NCI-H69 (cell line): ENCODE results near the gene DEPDC4.
A peak's percentile ranks its signal among the peaks of the same experiment; 100 is the strongest.
"Not testable (repeated sequence)": the region's sequence is repeated elsewhere in the genome, so short reads cannot be mapped to it uniquely, and the experiment has no call there.

Source experiments
- DNase-seq: peaks from one replicate; lab custom pipeline; 2025; lab: John Stamatoyannopoulos, UW

The DEPDC4 gene

DNA sequence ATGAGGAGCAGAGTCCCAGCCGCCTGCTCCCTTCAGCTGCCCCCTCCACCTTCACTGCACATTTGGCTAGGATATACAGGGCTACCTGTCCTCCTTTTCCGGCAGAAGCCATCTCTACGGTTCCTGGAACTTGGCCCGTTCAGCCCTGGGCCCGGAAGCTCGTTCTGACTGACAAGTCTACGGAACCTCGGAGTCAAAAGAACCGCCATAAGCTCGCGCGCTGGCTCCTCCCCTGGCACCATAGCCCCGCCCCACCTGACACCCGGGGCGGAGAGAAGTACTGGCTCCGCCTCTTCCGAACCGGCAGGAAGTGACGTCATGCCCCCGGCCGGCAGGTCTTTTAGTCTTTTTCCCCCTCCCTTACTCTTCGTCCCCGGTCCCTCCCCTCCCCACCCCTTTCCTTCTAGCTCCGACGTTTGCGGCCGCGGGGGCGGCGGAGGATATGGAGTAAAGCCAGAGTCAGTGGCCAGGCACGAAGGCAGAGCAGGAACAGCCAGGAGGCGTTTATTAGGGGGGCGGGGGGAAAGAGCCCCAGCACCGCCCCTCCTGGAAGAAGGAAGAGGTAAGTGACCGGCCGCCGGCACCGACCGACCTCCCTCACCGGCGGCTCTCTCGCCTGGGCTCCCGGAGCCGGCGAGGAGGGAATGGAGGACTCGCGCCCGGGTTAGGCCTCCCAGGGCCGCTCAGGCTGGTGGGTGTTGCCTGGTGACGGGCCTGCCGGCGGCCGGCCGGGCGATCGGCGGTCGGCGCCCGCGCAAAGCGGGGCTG lies at the start of gene DEPDC4, which contains the start of gene SCYL2:
DEPDC4 (minus strand) TSS at position 245 of the 768 bp plus-strand sequence; CDS start at position 242, 3 bp downstream.
SCYL2 (plus strand) TSS at position 343 of the 768 bp plus-strand sequence. CDS start 15,794 bp downstream, outside the sequence.
- DNase-seq: peak; percentile 99

DNA sequence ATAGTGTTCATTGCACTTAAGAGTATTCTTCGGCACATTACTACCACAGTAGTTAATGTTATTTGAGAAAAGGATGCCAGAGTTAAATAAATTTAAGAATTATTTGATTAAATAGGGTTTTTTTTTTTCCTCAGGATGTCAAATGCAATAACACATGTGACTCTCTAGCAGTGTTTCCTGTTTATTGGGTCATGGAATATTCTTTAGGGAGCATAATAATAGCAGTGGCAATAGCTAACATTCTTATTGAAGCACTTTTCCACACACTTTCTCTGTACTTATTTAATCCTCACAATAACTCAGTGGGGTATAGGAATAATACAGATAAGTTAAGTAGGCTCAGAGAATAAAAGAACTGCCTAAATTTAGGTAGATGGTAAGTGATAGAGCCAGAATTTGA lies 44.4 kb upstream of the DEPDC4 start:
- DNase-seq: no peak

DNA sequence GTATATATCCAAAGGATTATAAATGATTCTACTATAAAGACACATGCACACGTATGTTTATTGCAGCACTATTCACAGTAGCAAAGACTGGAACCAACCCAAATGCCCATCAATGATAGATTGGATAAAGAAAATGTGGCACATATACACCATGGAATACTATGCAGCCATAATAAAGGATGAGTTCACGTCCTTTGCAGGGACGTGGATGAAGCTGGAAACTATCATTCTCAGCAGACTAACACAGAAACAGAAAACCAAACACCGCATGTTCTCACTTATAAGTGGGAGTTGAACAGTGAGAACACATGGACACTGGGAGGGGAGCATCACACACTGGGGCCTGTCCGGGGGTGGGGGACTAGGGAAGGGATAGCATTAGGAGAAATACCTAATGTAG lies 41.3 kb upstream of the DEPDC4 start:
- DNase-seq: not testable (repeated sequence)

DNA sequence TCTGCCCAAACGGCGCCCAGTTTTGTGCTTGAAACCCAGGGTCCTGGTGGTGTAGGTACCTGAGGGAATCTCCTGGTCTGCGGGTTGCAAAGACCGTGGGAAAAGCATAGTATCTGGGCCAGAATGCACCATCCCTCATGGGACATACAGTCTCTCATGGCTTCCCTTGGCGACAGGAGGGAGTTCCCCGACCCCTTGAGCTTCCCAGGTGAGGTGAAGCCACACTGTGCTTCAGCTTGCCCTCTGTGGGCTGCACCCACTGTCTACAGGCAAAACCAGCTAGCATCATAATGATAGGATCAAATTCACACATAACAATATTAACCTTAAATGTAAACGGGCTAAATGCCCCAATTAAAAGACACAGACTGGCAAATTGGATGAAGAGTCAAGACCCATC lies 37.5 kb upstream of the DEPDC4 start:
- not testable (repeated sequence) for DNase-seq

DNA sequence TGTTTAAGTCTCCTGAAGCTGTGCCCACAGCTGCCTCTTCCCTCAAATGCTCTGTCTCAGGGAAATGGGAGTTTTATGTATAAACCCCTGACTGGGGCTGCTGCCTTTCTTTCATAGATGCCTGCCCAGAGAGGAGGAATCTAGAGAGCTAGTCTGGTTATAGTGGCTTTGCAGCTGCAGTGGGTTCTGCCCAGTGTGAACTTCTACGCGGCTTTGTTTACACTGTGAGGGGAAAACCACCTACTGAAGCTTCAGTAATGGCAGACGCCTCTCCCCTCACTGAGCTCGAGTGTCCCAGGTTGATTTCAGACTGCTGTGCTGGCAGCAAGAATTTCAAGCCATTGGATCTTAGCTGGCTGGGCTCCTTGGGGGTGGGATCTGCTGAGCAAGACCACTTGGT lies 37.0 kb upstream of the DEPDC4 start:
- DNase-seq: no peak

DNA sequence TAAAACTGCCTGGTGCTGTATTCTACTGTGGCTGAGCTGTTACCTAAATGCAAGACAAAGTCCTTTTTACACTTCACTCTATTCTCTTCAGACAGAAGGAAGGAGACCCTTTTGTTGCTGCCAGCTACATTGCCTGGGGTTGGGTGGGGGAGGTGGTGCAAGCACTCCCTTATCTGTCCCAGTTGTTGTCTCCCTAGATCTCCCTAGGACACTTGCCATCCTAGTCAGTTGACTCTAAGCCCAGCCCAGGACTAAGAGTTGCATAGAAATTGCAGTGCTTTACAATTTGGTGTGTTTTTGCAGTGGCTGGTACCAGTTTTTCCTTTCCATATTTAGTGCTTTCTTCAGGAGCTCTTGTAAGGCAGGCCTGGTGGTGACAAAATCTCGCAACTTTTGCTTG lies 35.2 kb upstream of the DEPDC4 start:
- no peak for DNase-seq

DNA sequence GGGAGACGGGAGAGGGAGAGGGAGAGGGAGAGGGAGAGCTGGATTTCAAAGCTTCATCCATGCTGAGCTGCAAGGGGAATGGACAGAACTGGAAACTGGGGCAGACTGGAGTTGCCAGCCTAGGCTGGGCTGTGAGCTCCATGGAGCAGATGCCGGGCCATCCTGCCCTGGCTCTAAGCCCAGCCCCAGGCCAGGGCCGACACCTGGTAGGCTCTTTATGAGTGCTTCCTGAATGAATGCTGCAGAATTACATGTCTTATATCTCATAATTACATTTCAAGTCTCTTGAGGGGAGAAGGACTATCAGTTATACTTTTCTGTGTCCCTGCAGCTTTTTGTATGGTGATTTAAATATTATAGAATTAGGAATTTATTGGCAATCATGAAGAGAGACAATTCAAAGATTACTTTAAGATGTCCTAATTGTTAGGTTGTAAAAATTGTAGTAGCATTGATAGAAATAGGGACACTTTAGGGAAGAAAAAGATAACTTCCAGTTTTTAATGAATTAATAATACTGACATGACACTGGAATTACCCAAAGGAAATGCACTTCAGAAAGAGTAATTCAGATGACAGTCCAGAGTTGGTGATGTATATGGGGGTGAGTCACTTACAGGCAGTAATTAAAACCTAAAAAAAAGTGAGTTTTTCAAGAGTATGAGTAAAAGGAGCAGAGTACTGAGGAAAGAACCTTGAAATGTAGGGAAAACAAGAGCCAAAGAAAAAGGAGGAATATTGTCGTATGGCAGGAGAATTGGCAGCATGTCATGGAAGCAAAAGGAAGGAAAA lies 29.1 kb upstream of the DEPDC4 start:
- peak; percentile 36 for DNase-seq

DNA sequence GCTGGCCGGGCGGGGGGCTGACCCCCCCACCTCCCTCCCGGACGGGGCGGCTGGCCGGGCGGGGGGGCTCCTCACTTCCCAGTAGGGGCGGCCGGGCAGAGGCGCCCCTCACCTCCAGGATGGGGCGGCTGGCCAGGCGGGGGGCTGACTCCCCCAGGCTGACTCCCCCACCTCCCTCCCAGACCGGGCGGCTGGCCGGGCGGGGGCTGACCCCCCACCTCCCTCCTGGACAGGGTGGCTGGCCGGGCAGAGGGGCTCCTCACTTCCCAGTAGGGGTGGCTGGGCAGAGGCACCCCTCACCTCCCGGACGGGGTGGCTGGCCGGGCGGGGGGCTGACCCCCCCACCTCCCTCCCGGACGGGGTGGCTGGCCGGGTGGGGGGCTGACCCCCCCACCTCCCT lies 27.5 kb upstream of the DEPDC4 start:
- not testable (repeated sequence) for DNase-seq

DNA sequence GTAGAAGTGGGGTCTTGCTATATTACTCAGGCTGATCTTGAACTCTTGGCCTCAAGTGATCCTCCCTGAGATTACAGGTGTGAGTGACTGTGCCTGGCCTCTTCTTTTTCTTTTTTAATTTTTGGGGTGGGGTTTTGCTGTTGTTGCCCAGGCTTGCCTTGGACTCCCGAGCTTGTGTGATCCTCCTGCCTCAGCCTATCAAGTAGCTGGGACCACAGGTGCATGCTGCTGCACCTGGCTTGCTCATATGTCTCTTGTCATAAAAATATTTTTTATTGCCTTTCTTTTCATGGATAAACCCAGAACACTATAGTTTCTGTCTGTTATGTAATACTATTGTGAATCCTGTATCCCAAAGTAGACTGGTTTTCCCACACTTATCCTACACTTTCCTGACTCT lies 26.1 kb upstream of the DEPDC4 start:
- DNase-seq: no peak

DNA sequence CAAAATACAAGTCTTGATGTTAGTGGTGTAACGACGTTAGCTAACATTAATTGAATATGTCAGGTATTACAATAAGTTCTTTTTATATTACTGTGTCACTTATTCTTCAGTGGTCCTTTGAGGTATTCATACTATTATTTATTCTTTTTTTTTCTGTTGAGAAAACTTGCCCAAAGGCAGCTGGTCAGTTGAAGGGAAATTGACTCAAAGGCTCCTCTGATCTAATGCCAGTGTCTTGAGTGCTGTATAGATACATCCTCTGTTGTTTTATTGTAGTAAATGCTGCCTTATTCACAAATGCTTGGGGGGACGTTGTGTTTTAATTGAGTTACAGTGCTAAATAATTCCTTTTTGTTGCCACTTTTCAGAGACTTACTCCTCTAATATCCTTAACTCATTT lies 23.1 kb upstream of the DEPDC4 start:
- DNase-seq: no peak

DNA sequence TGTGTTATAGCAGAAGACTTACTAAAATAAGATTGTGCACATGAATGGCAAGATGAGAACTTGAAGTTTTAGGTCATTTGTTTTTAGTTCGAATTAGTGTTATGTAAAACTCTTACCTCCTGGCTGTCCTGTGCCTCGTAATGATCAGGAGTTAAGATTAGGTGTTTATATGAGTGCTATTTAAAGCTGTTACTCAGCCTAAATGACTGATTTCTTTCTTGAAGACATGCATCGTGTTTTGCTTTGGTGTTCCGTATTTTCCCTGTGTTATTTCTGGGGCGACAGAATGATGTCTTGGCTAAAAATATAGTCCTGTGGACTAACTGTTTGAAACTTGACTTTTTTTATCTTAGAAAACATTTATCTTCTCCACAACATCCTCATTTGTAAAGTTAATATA lies 22.2 kb upstream of the DEPDC4 start:
- DNase-seq: no peak

DNA sequence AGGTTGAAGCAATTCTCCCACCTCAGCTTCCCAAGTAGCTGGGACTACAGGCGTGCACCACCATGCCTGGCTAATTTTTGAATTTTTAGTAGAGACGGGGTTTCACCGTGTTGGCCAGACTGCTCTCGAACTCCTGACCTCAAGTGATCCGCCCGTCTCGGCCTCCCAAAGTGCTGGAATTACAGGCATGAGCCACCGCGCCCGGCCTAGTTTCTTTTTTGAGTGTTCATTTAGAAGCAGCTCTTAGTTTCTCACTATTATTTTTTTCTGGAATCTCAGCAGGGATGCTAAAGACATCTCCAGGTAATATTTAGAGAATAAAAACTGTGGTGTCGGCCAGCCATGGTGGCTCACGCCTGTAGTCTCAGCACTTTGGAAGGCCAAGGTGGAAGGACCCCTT lies 17.7 kb upstream of the DEPDC4 start:
- not testable (repeated sequence) for DNase-seq

DNA sequence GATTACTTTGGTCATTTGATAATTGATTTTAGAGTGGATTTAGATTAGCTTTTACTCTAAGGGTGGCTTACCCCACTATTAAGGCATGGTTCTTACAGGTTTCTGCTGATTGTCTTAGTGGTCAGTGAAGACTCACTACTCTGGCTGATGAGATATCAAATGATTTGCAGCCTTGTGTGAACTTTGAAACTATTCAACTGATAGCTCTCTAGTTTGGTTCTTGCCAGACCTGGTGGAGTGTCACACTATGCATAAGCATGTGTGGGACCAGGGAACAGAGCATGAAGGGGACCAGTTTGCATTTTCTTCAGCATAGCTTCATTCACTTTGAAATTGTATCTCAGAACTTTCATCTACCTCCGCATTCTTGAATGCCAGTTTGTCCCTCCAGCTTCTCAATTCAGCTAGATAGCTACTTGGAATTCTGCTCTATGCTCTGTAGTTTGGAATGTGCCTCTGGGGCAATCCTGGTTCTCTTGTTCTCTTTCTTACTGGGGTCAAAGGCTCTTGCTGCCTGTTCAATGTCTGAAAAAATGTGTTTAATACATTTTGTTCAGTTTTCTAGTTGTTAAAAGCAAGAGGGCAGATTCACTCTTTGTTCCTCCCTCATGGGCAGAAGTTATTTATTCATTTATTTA lies 12.8 kb upstream of the DEPDC4 start:
- DNase-seq: no peak

DNA sequence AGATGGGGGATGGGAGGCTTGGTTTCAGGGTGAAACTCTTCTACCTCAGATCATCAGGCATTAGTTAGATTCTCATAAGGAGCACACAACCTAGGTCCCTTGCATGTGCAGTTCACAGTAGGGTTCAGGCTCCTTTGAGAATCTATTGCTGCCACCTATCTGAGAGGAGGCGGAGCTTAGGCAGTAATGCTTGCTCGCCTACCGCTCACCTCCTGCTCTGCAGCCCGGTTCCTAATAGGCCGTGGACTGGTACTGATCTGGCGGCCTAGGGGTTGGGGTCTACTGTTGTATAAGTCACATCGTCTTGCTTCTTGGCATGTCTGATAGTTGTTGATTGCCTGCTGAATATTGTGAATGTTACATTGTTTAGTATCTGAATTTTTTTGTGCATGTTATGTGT lies 12.3 kb upstream of the DEPDC4 start:
- no peak for DNase-seq

DNA sequence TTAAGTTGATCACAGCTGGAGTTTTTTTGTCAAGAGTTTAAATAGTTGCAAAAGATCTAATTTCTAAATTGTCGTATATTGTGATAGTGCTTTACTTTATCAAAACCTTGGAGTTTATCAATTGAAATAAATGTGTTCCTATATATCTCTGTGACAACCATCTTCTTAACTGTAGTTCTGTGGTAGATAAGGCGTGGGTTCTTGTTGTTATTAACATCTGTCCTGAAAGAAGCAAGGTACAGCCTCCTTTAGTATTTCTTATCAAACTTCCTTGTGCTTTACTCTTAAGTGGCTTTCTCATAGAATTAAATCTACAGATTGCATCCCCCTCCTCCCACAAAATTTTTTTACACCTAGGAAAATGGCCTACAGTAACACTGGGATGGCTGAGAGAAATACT lies 7.4 kb upstream of the DEPDC4 start:
- no peak for DNase-seq

DNA sequence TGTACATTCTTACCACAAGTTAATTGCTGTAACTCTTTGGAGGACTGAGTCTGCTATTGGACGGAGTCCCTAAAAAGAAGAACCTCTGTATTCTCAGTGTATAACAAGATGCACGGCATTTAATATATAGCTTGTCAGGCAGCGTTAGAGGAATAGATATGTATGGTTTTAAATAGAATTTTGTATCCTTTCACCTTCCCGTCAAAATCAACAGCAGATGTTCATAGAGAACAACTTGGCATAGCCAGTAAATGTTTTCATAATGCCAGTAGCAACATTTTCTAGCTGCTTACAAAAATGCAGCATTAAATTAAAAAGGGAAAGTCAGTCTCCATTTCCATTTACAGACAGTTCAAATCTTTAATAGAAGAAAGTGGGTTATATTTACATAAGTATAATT lies 6.9 kb upstream of the DEPDC4 start:
- no peak for DNase-seq

DNA sequence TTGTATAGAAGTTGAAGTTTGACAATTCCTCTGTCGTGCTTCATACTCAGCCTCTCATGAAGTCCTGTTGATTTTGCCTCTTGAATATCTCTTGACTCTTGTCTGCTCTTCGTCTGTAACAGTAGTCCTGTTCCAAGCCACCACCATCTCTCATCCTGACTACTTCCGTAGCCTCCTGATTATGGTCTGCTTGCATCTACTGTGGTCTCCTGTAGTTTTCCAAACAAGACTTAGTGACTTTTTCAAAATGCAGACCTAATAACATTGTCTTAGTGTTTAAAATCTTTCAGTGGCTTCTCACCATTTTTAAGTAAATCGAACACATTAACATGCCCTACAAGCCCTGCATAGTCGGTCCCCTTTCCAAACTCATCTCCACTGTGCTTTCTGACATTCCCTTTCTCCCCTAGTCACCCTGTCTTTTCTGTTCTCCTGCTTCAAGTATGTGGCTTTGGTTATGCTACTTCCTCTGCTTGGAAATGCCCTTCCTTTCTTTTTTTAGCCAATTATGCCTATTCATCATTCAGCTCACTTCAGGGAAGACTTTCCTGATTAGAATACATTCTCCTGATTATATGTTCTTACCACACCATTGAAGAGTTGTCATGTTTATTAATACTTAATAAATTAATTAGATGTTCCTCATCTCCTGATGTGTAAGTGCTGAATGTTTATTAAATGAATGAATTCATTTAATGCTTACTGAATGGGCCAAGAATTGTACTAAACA lies 2.1 kb upstream of the DEPDC4 start:
- DNase-seq: no peak

DNA sequence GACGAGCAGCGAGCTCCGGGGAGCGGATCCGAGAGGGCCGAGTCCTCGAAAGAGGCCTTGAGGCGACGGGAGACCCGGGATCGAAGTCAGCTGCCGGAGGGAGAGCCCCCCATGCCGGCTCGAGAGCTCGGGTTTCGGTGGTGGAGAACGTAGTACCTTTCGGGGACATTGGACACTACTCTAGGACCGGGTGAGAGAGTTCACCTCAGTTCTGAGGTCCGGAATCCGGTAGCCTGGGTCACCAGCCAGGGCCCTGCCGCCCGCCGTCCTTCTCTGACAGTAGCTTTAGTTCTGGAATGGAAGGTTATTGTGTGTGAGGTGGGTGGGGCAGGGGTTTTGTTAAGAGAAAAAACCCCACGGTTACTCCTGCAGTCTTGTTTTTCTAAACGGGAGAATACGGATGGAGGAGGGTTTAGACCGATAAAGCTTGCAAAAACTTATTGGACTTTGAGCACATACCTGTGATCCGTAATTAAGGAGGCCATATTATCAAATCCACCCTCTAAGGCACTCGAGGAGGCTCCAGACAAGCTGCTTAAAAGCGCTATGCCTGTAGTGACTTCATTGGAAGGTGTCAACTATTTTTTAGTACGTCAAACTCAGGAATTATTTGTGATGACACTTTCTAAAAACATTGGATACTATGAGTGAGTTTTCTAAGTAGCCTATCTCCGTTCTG lies 863 bp upstream of the DEPDC4 start:
- DNase-seq: peak; percentile 68

DNA sequence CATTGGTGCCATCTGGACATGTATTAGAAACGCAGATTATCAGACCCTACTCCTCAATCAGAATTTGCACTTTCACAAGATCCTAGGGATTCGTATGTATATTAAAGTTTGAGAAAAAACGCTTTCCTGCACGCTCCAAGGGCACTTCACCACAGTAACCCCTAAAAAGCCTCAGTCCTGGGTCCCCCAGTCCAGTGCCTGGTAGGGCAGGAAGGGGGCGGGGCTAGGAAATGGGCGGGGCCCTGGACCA lies 369 bp downstream of the DEPDC4 start:
- no peak for DNase-seq

DNA sequence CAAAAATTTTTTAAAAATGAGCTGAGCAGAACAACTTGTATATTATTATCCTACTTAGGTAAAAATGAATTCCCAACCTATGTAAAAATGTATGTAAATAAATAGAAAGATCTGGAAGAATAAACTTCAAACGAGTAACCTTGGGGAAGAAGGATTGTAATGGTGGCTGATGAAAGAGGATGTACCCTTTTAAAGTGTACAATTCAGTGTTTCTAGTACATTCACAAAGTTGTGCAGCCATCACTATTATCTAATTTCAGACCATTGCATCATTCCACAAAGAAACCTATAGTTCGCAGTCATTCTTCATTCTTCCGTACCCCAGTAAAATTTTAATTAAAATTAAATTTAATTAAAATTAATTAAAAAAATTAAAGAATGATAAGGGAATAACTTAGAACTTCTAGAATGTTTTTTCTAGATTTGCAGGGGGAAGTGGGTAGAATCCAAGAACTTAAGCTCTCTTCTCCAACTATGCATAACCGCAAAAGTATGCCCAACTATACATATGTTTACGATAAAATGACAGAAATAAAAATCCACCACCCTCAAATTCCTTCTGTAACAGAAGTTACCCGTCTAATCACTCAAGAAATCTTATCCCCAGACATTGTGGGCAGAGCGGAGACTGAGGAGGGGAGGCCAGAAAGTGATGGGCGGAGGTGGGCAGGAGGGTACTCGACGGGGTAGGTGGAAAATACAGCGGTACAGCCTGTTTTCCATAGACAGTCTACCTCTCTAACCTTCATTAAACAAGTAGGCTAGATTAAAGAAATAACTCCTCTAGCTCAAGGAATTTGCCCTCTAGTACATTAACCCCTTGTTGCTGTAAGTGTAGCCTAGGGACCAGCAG lies 921 bp downstream of the DEPDC4 start:
- peak; percentile 29 for DNase-seq

DNA sequence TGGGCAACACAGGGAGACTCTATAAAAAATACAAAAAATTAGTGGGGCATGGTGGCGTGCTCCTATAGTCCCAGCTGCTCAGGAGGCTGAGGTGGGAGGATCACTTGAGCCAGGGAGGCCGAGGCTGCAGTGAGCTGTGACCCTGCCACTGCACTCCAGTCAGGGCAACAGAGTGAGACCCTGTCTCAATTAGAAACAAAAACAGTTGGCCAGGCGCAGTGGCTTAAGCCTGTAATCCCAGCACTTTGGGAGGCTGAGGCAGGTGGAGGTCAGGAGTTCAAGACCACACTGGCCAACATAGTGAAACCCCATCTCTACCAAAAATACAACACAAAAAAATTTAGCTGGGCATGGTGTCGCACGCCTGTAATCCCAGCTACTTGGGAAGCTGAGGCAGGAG lies 1.8 kb downstream of the DEPDC4 start:
- DNase-seq: not testable (repeated sequence)
